ENCODE results near the gene DDX20.
A peak's percentile ranks its signal among the peaks of the same experiment; 100 is the strongest.

The DDX20 gene

DNA sequence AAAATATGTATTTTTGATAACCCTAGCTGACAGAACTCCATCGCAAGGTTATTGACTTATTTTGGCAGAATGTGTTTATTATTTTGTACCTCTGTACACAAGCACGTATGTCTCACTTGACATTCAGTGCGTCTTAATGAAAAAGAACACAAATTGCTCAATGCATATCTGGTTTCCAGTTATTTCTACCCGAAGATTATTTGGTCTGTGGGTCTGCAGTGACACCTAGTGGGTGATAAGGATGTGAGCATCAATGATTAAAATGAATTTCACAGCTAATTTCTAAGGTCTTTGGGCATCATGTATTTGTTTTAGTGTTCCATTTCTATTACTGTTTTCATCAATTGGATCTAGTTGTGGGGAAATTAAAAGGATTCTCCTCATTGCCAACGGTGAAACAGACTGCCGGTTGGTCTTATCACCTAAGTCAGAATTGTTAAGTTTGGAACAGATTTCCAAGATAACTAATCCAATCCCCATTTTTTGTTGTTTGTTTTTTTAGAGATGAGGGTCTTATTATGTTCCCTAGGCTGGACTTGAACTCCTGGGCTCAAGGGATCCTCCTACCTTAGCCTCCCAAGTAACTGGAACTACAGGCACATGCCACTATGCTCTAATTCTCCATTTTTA lies 13.9 kb downstream of the DDX20 start:
- H3K4me3 ChIP-seq (ENCODE audit: low read depth, low read length): no peak overlapping the region
- in situ Hi-C loops (cut with HindIII; ENCODE audit: low sequenced_read_pairs): no loop called here
- peak; percentile 65 for DNase-seq (ENCODE audit: low read depth, low spot score)
- TF ChIP-seq, protein P1, sequence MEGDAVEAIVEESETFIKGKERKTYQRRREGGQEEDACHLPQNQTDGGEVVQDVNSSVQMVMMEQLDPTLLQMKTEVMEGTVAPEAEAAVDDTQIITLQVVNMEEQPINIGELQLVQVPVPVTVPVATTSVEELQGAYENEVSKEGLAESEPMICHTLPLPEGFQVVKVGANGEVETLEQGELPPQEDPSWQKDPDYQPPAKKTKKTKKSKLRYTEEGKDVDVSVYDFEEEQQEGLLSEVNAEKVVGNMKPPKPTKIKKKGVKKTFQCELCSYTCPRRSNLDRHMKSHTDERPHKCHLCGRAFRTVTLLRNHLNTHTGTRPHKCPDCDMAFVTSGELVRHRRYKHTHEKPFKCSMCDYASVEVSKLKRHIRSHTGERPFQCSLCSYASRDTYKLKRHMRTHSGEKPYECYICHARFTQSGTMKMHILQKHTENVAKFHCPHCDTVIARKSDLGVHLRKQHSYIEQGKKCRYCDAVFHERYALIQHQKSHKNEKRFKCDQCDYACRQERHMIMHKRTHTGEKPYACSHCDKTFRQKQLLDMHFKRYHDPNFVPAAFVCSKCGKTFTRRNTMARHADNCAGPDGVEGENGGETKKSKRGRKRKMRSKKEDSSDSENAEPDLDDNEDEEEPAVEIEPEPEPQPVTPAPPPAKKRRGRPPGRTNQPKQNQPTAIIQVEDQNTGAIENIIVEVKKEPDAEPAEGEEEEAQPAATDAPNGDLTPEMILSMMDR (IDR thresholded peaks at IDR 0.05; ENCODE audit: low read depth, low read length): peak; percentile 71

DNA sequence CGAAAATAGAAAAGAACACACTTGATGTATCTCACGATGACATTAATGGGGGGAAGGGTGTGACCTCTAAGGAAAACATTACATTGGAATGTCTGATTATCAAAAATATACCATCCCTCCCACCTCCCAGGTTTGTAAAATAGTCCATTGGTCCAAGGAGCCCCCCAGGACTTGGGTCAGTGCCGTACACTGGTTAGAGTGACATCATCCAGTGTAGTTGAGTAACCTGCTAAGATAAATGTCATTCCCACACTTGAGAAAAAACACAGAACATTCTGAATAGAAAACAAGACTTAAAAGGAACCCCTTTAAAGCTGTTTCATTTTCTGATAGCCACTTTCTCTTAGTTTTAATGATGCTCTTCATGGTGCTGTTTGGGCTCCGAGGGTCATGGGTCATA lies 15.2 kb downstream of the DDX20 start:
- no peak overlapping the region for H3K4me3 ChIP-seq (ENCODE audit: low read depth, low read length)
- in situ Hi-C loops (cut with HindIII; ENCODE audit: low sequenced_read_pairs): no loop called here
- no peak for DNase-seq (ENCODE audit: low read depth, low spot score)
- TF ChIP-seq, protein P1 (IDR thresholded peaks at IDR 0.05; ENCODE audit: low read depth, low read length): no peak

DNA sequence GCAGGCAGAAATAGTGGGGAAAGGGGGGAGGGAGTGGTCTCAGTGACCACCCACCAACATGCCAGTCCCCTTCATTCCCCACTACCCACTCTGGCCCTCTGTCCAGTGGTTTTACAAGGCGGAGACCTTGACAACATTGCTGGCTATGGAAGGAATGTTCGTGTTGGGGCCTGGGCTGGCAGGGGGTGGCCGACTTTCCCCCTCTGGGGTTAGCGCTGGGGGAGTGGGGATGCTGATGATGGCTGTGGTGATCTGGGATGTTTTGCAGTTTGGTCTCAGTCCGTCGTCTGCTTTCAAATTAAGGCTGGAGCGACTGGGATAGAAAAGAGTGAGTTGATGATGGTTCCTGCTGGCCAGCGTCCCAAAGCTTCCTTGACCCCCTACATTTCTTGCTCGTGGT lies 20.3 kb downstream of the DDX20 start:
- no peak overlapping the region for H3K4me3 ChIP-seq (ENCODE audit: low read depth, low read length)
- in situ Hi-C loops (cut with HindIII; ENCODE audit: low sequenced_read_pairs): no loop called here
- TF ChIP-seq, protein P1 (IDR thresholded peaks at IDR 0.05; ENCODE audit: low read depth, low read length): no peak
- DNase-seq (ENCODE audit: low read depth, low spot score): no peak

DNA sequence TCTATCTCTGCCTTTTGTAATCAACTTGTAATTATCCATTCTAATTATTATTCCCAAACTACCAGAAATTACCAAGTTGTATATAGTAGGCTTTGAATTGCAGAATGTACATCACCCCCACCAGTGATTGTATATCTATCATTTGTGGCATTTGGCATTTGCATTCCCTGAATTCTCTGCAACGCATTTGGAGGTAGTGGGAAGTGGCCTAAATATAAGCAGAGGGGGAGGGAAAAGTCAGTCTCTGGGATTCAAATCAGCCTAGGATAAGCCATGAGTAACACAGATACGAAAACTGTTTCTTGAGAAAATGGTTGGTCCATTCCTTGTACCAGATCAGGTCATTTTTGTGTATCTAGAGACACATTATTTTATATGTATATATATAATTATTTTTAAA lies 20.7 kb downstream of the DDX20 start:
- in situ Hi-C loops (cut with HindIII; ENCODE audit: low sequenced_read_pairs): no loop called here
- TF ChIP-seq, protein P1 (IDR thresholded peaks at IDR 0.05; ENCODE audit: low read depth, low read length): no peak
- DNase-seq (ENCODE audit: low read depth, low spot score): no peak
- no peak overlapping the region for H3K4me3 ChIP-seq (ENCODE audit: low read depth, low read length)

DNA sequence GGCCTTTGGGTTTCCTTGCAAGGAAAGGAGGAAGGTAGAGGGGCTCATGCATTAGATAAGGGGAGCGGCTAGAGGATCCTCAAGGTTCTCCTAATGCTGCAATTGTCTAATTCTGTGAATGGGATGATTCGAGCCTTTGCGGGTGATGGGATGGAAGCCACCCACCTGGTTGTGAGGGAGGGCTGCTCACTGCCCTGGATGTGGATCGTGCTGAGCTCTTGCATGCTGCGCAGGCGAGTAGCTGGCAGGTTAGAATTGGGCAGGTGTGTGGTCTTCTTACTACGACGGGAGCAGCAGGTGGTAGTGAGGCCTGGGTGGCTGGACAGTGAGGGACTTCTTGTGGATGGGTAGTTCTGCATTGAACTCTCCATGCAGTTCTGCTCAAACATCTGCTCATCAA lies 21.2 kb downstream of the DDX20 start:
- TF ChIP-seq, protein P1 (IDR thresholded peaks at IDR 0.05; ENCODE audit: low read depth, low read length): no peak
- no peak overlapping the region for H3K4me3 ChIP-seq (ENCODE audit: low read depth, low read length)
- DNase-seq (ENCODE audit: low read depth, low spot score): no peak
- in situ Hi-C loops (cut with HindIII; ENCODE audit: low sequenced_read_pairs): no loop called here

DNA sequence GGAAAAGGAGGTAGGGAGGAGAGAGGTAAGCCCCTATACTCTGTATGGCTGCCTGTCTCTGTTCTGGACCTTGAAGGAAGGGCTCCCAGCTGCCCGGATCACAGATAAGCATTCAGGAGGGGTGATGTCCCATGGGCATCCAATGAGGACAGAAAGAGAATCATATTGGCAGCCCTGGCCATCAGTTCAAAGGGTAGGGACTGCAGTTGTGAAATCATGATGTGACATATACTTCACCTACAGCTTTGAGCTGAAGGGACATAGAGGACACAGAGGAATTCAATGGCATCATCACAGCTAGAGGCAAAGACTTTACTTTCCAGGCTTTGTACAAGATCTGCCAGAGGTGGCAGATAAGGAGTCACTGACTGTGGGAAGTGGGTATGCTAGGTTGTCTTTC lies 21.6 kb downstream of the DDX20 start:
- TF ChIP-seq, protein P1 (IDR thresholded peaks at IDR 0.05; ENCODE audit: low read depth, low read length): no peak
- DNase-seq (ENCODE audit: low read depth, low spot score): no peak
- in situ Hi-C loops (cut with HindIII; ENCODE audit: low sequenced_read_pairs): no loop called here
- no peak overlapping the region for H3K4me3 ChIP-seq (ENCODE audit: low read depth, low read length)

Data from astrocyte of the spinal cord (primary cell).